Skeletal muscle satellite cell (primary cell): Measurements from ENCODE around the gene ADAM12.

Source experiments
- H3K27me3 ChIP-seq: 2 replicates; pipeline ENCODE4 v1.7.0; 2013; ENCODE audit warnings: low read length; ENCODE audit not compliant: control insufficient read depth, insufficient read depth
- H3K36me3 ChIP-seq: 2 replicates; pipeline ENCODE4 v1.7.0; 2013; ENCODE audit warnings: mild to moderate bottlenecking, control low read depth, low read length; ENCODE audit not compliant: insufficient read depth
- H3K4me1 ChIP-seq: 2 replicates; pipeline ENCODE4 v1.7.0; 2013; ENCODE audit warnings: low read length; ENCODE audit not compliant: control insufficient read depth, insufficient read depth
- H3K4me2 ChIP-seq: 2 replicates; pipeline ENCODE4 v1.7.0; 2013; ENCODE audit warnings: mild to moderate bottlenecking, low read length
- H3K4me3 ChIP-seq: 2 replicates; pipeline ENCODE4 v1.7.0; 2013; ENCODE audit warnings: low read length
- H3K9ac ChIP-seq: 2 replicates; pipeline ENCODE4 v1.7.0; 2013; ENCODE audit warnings: mild to moderate bottlenecking, low read depth, low read length, moderate library complexity
- H3K9me3 ChIP-seq: replicated peaks from 2 replicates; pipeline ENCODE4 v1.7.0; 2013; ENCODE audit warnings: mild to moderate bottlenecking, control low read depth, low read length

Gene ADAM12

GRCh38 chr10:126224967-126225671, 163.2 kb downstream of the ADAM12 start:
- Histone ChIP-seq H3K4me2 (no peak overlapping the region), H3K4me1 (peaks cover 44% of the 10 kb centered on the region), H3K4me3 (no peak overlapping the region)

GRCh38 chr10:126223512-126224067, 164.7 kb downstream of the ADAM12 start:
- H3K27me3 ChIP-seq, result no peaks in the 10 kb centered on the region

More at GRCh38 chr10:126224967-126225671, 163.2 kb downstream of the ADAM12 start:
- H3K36me3 ChIP-seq, result no peaks in the 10 kb centered on the region
- no peaks in the 10 kb centered on the region for H3K27me3 ChIP-seq
- H3K9ac ChIP-seq, result no peak overlapping the region
- no peaks in the 10 kb centered on the region for H3K9me3 ChIP-seq

GRCh38 chr10:126222736-126223511, 165.4 kb downstream of the ADAM12 start:
- peak overlapping the region; percentile 33 for H3K4me2 ChIP-seq
- H3K36me3 ChIP-seq, result no peaks in the 10 kb centered on the region
- no peak overlapping the region for H3K4me3 ChIP-seq
- H3K9ac ChIP-seq, result peak overlapping the region; percentile 67
- H3K27me3 ChIP-seq, result no peaks in the 10 kb centered on the region
- peaks cover 33% of the 10 kb centered on the region for H3K4me1 ChIP-seq
- no peaks in the 10 kb centered on the region for H3K9me3 ChIP-seq

More at GRCh38 chr10:126223512-126224067, 164.7 kb downstream of the ADAM12 start:
- Histone ChIP-seq H3K9me3 (no peaks in the 10 kb centered on the region), H3K4me3 (no peak overlapping the region), H3K9ac (peak overlapping the region; percentile 67), H3K36me3 (no peaks in the 10 kb centered on the region), H3K4me2 (no peak overlapping the region), H3K4me1 (peaks cover 40% of the 10 kb centered on the region)

GRCh38 chr10:126221874-126222273, 166.4 kb downstream of the ADAM12 start:
- Histone ChIP-seq H3K4me2 (no peak overlapping the region), H3K4me3 (no peak overlapping the region), H3K27me3 (no peaks in the 10 kb centered on the region), H3K9ac (no peak overlapping the region), H3K4me1 (peaks cover 23% of the 10 kb centered on the region), H3K9me3 (no peaks in the 10 kb centered on the region), H3K36me3 (no peaks in the 10 kb centered on the region)

DNA sequence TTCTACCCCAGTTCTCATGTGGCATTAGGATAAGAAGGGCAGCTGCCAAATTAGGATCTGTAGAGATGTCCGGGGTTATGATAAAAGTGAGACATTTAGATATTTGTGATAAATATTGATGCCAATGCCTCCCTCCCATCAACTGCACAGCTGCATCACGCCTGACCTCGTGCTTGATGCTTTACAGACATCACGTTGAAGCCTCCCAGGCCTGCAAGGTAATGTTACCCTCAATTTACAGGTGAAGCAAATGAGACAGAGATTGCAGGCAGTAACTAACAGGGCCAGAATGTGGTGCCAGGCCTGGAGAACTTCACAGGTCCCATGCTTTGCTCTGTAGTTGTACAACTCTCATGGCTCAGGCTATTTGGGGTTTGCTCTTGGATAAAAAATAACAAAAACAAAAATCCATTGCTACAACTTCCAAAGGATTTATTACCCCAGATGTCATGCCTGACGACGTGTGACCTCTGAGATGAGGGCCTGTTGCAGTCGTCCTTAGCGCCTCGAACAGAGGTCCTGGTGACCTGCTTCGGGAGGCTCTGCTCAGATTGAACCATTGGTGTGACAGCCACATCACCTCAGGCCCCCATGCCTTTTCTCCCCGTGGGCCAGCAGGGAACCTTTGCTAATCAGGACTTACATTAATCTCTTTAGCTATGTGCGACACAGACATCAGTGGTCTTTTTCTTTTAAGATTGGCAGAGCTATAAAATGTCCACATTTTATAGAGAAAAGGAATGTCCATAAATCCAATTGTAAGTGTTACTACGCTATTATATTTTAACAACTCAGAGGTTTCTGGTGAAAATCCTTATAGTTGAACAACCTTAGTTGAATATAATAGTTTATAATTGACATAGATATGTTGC, 169.3 kb downstream of the ADAM12 start:
- no peak overlapping the region for H3K4me2 ChIP-seq
- H3K9me3 ChIP-seq, result no peaks in the 10 kb centered on the region
- no peak overlapping the region for H3K4me3 ChIP-seq
- H3K9ac ChIP-seq, result no peak overlapping the region
- H3K27me3 ChIP-seq, result no peaks in the 10 kb centered on the region
- H3K36me3 ChIP-seq, result no peaks in the 10 kb centered on the region
- H3K4me1 ChIP-seq, result peaks cover 18% of the 10 kb centered on the region

DNA sequence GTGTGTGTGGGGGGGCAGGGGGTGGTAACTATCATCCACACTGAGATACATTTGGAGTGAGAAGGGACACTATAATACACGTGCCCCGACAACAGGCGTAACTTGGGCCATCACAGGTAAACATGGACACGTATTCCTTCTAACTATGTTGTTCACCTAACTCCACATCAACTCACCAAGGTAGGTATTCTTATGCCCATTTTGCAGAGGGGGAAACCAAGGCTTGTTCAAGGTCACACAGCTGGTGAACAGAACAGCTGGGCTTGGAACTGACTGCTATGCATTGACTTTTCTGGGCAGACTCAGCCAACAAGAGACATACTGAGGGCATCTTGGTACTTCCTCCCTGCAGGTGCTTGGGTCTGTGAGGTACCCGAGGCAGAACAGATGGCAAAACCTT, 170.1 kb downstream of the ADAM12 start:
- Histone ChIP-seq H3K4me3 (no peak overlapping the region), H3K9me3 (no peaks in the 10 kb centered on the region), H3K4me2 (no peak overlapping the region), H3K4me1 (peaks cover 9% of the 10 kb centered on the region), H3K36me3 (no peaks in the 10 kb centered on the region), H3K27me3 (no peaks in the 10 kb centered on the region), H3K9ac (no peak overlapping the region)

DNA sequence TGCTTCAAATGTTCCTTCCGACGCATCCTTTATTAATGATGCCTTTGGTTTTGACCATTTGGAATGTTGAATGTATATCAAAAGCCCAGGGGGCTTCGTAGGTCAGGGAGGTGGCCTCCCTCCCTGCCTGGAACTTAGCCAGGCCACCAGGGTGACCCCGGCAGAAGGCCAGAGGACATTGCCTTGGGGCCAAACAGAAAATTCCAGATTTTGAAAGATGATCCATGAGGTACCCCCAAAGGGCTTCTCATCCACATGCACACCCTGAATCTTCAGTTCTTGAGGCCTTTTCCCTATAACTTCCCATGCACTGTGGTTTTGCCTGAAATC, 171.7 kb downstream of the ADAM12 start:
- Histone ChIP-seq H3K4me3 (no peak overlapping the region), H3K9ac (no peak overlapping the region), H3K9me3 (no peaks in the 10 kb centered on the region), H3K27me3 (no peaks in the 10 kb centered on the region), H3K4me1 (no peaks in the 10 kb centered on the region), H3K36me3 (no peaks in the 10 kb centered on the region), H3K4me2 (no peak overlapping the region)

DNA sequence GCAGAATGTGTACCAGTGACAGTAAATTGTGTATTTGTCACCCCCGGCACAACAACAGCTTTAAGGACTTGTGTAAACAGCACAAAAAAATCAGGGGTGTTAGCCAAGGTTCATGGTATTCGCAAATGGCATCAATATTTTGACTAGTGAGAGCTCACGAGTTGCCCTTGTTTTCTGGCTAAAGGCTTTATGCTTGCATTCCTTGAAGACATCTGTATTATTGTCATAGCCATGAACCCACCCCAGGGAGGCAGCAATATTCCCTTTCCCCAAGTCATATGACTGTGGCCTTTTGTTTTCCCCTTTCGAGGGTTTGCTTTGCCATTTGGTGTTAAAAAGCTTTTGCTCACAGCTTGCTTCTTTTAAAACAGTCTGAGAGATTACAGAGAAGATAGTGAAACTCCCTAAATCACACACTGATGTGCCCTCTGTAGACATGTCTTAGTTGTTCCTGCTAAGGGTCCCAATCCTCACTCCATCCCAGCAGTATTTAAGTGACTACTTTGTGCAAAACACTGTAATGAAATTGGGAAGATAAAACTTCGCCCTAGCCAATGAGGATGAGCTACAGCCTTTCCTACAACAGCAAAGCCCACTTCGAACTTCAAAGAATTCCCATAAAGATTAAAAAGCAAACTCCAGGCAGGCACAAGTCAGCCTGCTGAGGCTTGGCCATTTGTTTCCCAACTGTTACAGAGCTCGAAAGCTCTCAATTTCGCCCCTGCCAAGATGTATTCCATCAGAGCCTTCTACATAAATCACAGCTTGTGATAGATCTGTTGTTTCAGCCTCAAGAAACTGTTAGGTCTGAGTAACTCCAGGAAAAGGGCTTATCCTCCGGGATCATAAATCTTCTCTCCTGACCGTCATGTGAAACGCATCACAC, 172.3 kb downstream of the ADAM12 start:
- Histone ChIP-seq H3K4me1 (no peaks in the 10 kb centered on the region), H3K9me3 (no peaks in the 10 kb centered on the region), H3K27me3 (no peaks in the 10 kb centered on the region), H3K4me2 (no peak overlapping the region), H3K9ac (no peak overlapping the region), H3K36me3 (no peaks in the 10 kb centered on the region), H3K4me3 (no peak overlapping the region)

DNA sequence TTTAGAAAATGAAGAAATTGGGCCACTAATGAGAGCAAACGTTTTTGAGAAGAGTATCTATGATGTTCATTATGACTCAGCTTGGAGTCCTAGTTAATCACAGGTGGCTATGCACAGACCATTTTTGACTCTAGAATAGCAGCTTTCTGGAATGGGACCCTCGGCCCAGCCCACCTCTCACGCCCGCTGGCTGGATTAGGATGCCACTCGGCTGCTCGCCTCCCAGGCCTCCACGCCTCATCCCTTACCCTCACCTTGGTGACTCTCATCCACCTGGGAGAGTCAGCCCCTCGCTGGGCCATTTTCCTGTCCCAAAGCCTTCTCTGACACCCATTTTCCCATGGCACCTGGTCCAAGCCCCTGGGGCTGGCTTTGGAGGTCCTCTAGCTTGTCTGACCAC, 173.6 kb downstream of the ADAM12 start:
- no peak overlapping the region for H3K9ac ChIP-seq
- no peaks in the 10 kb centered on the region for H3K36me3 ChIP-seq
- no peak overlapping the region for H3K4me2 ChIP-seq
- no peak overlapping the region for H3K4me3 ChIP-seq
- H3K27me3 ChIP-seq, result no peaks in the 10 kb centered on the region
- H3K4me1 ChIP-seq, result peaks cover 4% of the 10 kb centered on the region
- no peaks in the 10 kb centered on the region for H3K9me3 ChIP-seq

DNA sequence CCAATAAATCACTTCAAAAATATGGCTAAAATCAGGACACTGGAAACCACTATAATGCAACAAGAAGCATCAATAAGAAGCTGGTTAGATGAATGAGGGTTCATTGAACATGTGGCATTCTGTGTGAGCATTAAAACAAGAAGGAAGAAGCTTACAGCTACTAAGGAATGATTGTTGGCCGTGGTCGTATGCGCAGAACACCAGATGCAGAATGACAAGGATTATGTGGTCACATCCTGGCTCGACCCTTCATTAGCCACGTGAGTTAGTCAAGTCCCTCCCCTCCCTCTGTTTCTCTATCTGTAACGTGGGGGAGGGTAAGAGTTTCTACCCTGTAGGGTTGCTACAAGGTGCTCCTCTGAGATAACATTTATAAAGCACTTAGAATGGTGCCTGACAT, 174.3 kb downstream of the ADAM12 start:
- Histone ChIP-seq H3K4me1 (peaks cover 11% of the 10 kb centered on the region), H3K27me3 (no peaks in the 10 kb centered on the region), H3K9ac (no peak overlapping the region), H3K9me3 (no peaks in the 10 kb centered on the region), H3K4me2 (no peak overlapping the region), H3K4me3 (no peak overlapping the region), H3K36me3 (no peaks in the 10 kb centered on the region)
